Effector memory CD4-positive, alpha-beta T cell (primary cell): ENCODE results near the gene SYN1.

Experiments used
- DNase-seq, 3 donors: peaks; one replicate each; pipeline ENCODE4 v3.0.0-alpha.2; 2020
- H3K27ac ChIP-seq: 2 replicates; pipeline ENCODE4 v1.7.0; 2013; ENCODE audit warnings: mild to moderate bottlenecking, low read length, moderate library complexity; ENCODE audit not compliant: insufficient read depth, poor library complexity, severe bottlenecking
- H3K27me3 ChIP-seq: replicated peaks from 2 replicates; pipeline ENCODE4 v1.7.0; 2013; ENCODE audit warnings: mild to moderate bottlenecking, low read length; ENCODE audit not compliant: insufficient read depth, control insufficient read depth, poor library complexity, severe bottlenecking
- H3K36me3 ChIP-seq: 2 replicates; pipeline ENCODE4 v1.7.0; 2013; ENCODE audit warnings: mild to moderate bottlenecking, low read length, moderate library complexity; ENCODE audit not compliant: control insufficient read depth, insufficient read depth
- H3K4me1 ChIP-seq: 2 replicates; pipeline ENCODE4 v1.7.0; 2013; ENCODE audit warnings: low read length, mild to moderate bottlenecking; ENCODE audit not compliant: control insufficient read depth, insufficient read depth, poor library complexity, severe bottlenecking
- H3K4me3 ChIP-seq: 2 replicates; pipeline ENCODE4 v1.7.0; 2013; ENCODE audit warnings: low read length, low read depth, mild to moderate bottlenecking; ENCODE audit not compliant: insufficient read depth, poor library complexity, severe bottlenecking
- H3K9me3 ChIP-seq: 2 replicates; pipeline ENCODE4 v1.7.0; 2013; ENCODE audit warnings: mild to moderate bottlenecking, low read length, moderate library complexity; ENCODE audit not compliant: control insufficient read depth

Gene SYN1

GRCh38 chrX:47634871-47635575 is 15.4 kb upstream of the SYN1 start:
- peaks cover 4% of the 10 kb centered on the region for H3K4me1 ChIP-seq
- no peak for DNase-seq
- H3K36me3 ChIP-seq = peaks cover 12% of the 10 kb centered on the region

GRCh38 chrX:47633689-47634590 is 14.3 kb upstream of the SYN1 start:
- DNase-seq = no peak
- Histone ChIP-seq H3K27me3 (no peaks in the 10 kb centered on the region), H3K4me3 (no peak overlapping the region), H3K9me3 (no peaks in the 10 kb centered on the region), H3K36me3 (peaks cover 5% of the 10 kb centered on the region), H3K4me1 (peaks cover 6% of the 10 kb centered on the region), H3K27ac (no peak overlapping the region)

More at GRCh38 chrX:47634871-47635575, 15.4 kb upstream of the SYN1 start:
- Histone ChIP-seq H3K27ac (no peak overlapping the region), H3K4me3 (no peak overlapping the region), H3K9me3 (no peaks in the 10 kb centered on the region), H3K27me3 (no peaks in the 10 kb centered on the region)

- H3K27me3 ChIP-seq = no peaks in the 10 kb centered on the region
- no peak overlapping the region for H3K27ac ChIP-seq
- H3K9me3 ChIP-seq = no peaks in the 10 kb centered on the region
- H3K4me1 ChIP-seq = peaks cover 6% of the 10 kb centered on the region
- H3K36me3 ChIP-seq = no peaks in the 10 kb centered on the region
- DNase-seq = no peak
- H3K4me3 ChIP-seq = no peak overlapping the region
Observed at GRCh38 chrX:47632666-47633065, 13.0 kb upstream of the SYN1 start.

- no peak for DNase-seq
- H3K27me3 ChIP-seq = no peaks in the 10 kb centered on the region
- H3K9me3 ChIP-seq = no peaks in the 10 kb centered on the region
- no peak overlapping the region for H3K27ac ChIP-seq
- no peaks in the 10 kb centered on the region for H3K36me3 ChIP-seq
- H3K4me3 ChIP-seq = no peak overlapping the region
- H3K4me1 ChIP-seq = peaks cover 6% of the 10 kb centered on the region
Observed at GRCh38 chrX:47631676-47632075, 12.0 kb upstream of the SYN1 start.

GRCh38 chrX:47629419-47630200 is 10.0 kb upstream of the SYN1 start, which contains the start of gene CFP:
CFP (minus strand) TSS chrX:47629930; CDS start chrX:47629844, 86 bp downstream.
- Histone ChIP-seq H3K27me3 (no peaks in the 10 kb centered on the region), H3K36me3 (no peaks in the 10 kb centered on the region), H3K4me3 (peak within 1 kb of the TSS; percentile 34), H3K4me1 (peaks cover 6% of the 10 kb centered on the region), H3K27ac (peak within 1 kb of the TSS; percentile 31), H3K9me3 (no peaks in the 10 kb centered on the region)
- DNase-seq = no peak

- no peak overlapping the region for H3K4me3 ChIP-seq
- no peaks in the 10 kb centered on the region for H3K27me3 ChIP-seq
- H3K9me3 ChIP-seq = no peaks in the 10 kb centered on the region
- H3K4me1 ChIP-seq = peaks cover 7% of the 10 kb centered on the region
- H3K27ac ChIP-seq = no peak overlapping the region
- no peak for DNase-seq
- H3K36me3 ChIP-seq = no peaks in the 10 kb centered on the region
Observed at GRCh38 chrX:47628982-47629381, 9.3 kb upstream of the SYN1 start.

GRCh38 chrX:47625365-47625764 is 5.7 kb upstream of the SYN1 start:
- H3K9me3 ChIP-seq = no peaks in the 10 kb centered on the region
- no peak overlapping the region for H3K27ac ChIP-seq
- no peak overlapping the region for H3K4me3 ChIP-seq
- H3K36me3 ChIP-seq = no peaks in the 10 kb centered on the region
- H3K4me1 ChIP-seq = peaks cover 7% of the 10 kb centered on the region
- DNase-seq = no peak
- no peaks in the 10 kb centered on the region for H3K27me3 ChIP-seq

- Histone ChIP-seq H3K4me3 (peak overlapping the region; percentile 44), H3K4me1 (peaks cover 3% of the 10 kb centered on the region), H3K27ac (no peak overlapping the region), H3K36me3 (no peaks in the 10 kb centered on the region), H3K9me3 (no peaks in the 10 kb centered on the region), H3K27me3 (no peaks in the 10 kb centered on the region)
- peak in 2 of 3 donors; percentile 17 to 22 for DNase-seq
Observed at GRCh38 chrX:47623540-47624027, 3.9 kb upstream of the SYN1 start.

- Histone ChIP-seq H3K9me3 (no peaks in the 10 kb centered on the region), H3K27ac (no peak overlapping the region)
- no peak for DNase-seq
Observed at GRCh38 chrX:47621851-47622250, 2.2 kb upstream of the SYN1 start.

More at GRCh38 chrX:47621851-47622250, 2.2 kb upstream of the SYN1 start:
- no peaks in the 10 kb centered on the region for H3K36me3 ChIP-seq
- H3K4me1 ChIP-seq = peaks cover 3% of the 10 kb centered on the region
- no peaks in the 10 kb centered on the region for H3K27me3 ChIP-seq
- H3K4me3 ChIP-seq = no peak overlapping the region
